SU-DHL-6 (cell line): ENCODE measurements around the gene PCARE.

Source experiments
- EZH2phosphoT487 ChIP-seq: fragments of 200-600 bp; sonication (generic), shearing (Covaris generic); conservative IDR thresholded peaks from 2 replicates; pipeline ENCODE4 v1.6.1; 2018; ENCODE audit warnings: mild to moderate bottlenecking, antibody characterized with exemption, low read length, moderate library complexity, mixed read lengths
- TF ChIP-seq, protein P1 (sequence below): fragments of 200-600 bp; sonication (generic); IDR thresholded peaks from one replicate; pipeline ENCODE4 v1.5.1; 2017; ENCODE audit warnings: antibody characterized with exemption, mild to moderate bottlenecking, low read length, moderate library complexity; ENCODE audit not compliant: insufficient read depth, poor library complexity, severe bottlenecking

DNA sequence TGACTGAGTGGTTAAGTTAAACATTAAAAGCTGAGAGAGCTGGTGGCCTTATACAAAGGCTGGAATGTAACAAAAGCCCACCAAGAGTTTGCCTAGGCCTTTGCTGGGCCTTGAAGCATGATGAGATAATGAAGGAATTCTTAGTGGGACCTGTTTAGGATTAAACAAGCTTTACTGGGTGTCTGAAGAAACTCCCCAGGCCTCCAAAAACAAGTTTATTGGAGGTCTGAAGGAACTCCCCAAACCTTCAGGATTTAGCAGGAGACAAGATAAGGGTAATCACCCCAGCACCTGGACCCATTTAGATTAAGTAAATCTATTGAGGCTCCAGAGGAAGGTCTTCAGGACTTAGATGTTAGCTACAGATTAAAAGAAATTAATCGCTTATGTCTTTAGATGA, 18.7 kb downstream of the PCARE start:
- TF ChIP-seq, protein P1, sequence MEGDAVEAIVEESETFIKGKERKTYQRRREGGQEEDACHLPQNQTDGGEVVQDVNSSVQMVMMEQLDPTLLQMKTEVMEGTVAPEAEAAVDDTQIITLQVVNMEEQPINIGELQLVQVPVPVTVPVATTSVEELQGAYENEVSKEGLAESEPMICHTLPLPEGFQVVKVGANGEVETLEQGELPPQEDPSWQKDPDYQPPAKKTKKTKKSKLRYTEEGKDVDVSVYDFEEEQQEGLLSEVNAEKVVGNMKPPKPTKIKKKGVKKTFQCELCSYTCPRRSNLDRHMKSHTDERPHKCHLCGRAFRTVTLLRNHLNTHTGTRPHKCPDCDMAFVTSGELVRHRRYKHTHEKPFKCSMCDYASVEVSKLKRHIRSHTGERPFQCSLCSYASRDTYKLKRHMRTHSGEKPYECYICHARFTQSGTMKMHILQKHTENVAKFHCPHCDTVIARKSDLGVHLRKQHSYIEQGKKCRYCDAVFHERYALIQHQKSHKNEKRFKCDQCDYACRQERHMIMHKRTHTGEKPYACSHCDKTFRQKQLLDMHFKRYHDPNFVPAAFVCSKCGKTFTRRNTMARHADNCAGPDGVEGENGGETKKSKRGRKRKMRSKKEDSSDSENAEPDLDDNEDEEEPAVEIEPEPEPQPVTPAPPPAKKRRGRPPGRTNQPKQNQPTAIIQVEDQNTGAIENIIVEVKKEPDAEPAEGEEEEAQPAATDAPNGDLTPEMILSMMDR = no peak
- TF ChIP-seq EZH2phosphoT487 = no peak
